ENCODE measurements around the gene FMR1NB. TPM values are rescaled to one million over a fixed set of nuclear protein-coding genes. Genes with fewer than 3 reads are reported as not detected.

FMR1NB gene
- total RNA-seq, 1 donor from 2014 or later, result not detected

- H3K4me1 Mint-ChIP-seq, result no peaks in the 10 kb centered on the region
- no peak for DNase-seq (ENCODE audit: low read depth, low spot score)
- H3K4me3 Mint-ChIP-seq, result no peak overlapping the region
- TF ChIP-seq, protein P1, sequence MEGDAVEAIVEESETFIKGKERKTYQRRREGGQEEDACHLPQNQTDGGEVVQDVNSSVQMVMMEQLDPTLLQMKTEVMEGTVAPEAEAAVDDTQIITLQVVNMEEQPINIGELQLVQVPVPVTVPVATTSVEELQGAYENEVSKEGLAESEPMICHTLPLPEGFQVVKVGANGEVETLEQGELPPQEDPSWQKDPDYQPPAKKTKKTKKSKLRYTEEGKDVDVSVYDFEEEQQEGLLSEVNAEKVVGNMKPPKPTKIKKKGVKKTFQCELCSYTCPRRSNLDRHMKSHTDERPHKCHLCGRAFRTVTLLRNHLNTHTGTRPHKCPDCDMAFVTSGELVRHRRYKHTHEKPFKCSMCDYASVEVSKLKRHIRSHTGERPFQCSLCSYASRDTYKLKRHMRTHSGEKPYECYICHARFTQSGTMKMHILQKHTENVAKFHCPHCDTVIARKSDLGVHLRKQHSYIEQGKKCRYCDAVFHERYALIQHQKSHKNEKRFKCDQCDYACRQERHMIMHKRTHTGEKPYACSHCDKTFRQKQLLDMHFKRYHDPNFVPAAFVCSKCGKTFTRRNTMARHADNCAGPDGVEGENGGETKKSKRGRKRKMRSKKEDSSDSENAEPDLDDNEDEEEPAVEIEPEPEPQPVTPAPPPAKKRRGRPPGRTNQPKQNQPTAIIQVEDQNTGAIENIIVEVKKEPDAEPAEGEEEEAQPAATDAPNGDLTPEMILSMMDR (conservative IDR thresholded peaks at IDR 0.05), result no peak
- no peaks in the 10 kb centered on the region for H3K9me3 Mint-ChIP-seq
- no peaks in the 10 kb centered on the region for H3K27me3 Mint-ChIP-seq (ENCODE audit: low read depth)
- H3K36me3 Mint-ChIP-seq (ENCODE audit: low read depth), result no peaks in the 10 kb centered on the region
- H3K27ac Mint-ChIP-seq (ENCODE audit: unreplicated experiment), result no peak overlapping the region
Measured at GRCh38 chrX:148069759-148070503, 88.8 kb downstream of the FMR1NB start.

GRCh38 chrX:148070504-148070877, 89.4 kb downstream of the FMR1NB start:
- no peaks in the 10 kb centered on the region for H3K36me3 Mint-ChIP-seq (ENCODE audit: low read depth)
- DNase-seq (ENCODE audit: low read depth, low spot score), result no peak
- H3K4me3 Mint-ChIP-seq, result no peak overlapping the region
- no peaks in the 10 kb centered on the region for H3K4me1 Mint-ChIP-seq
- TF ChIP-seq, protein P1 (conservative IDR thresholded peaks at IDR 0.05), result no peak
- no peaks in the 10 kb centered on the region for H3K9me3 Mint-ChIP-seq
- H3K27me3 Mint-ChIP-seq (ENCODE audit: low read depth), result no peaks in the 10 kb centered on the region
- no peak overlapping the region for H3K27ac Mint-ChIP-seq (ENCODE audit: unreplicated experiment)

Other genes starting within 250 kb of the FMR1NB start
- gene FMR1, start 69.4 kb upstream of the FMR1NB start, total RNA-seq, result 52.2 and 52.5 TPM in 2 replicates